Choroid plexus epithelial cell (primary cell): Measurements from ENCODE around the gene THAP12.
A peak's percentile ranks its signal among the peaks of the same experiment; 100 is the strongest.

Source experiments
- DNase-seq: peaks from one replicate; pipeline ENCODE4 v3.0.0-alpha.2; 2010; ENCODE audit warnings: low read depth
- H3K4me3 ChIP-seq: 2 replicates; pipeline ENCODE4 v1.5.1; 2011; ENCODE audit warnings: low read depth, mild to moderate bottlenecking, control low read depth, low read length, moderate library complexity
- CTCF ChIP-seq: conservative IDR thresholded peaks from 2 replicates; pipeline ENCODE4 v1.5.1; 2011; ENCODE audit warnings: low read depth, mild to moderate bottlenecking, control low read depth, inconsistent platforms, low read length, moderate library complexity

Gene THAP12

GRCh38 chr11:76337469-76337868 is 43.5 kb downstream of the THAP12 start:
- H3K4me3 ChIP-seq: no peak overlapping the region
- TF ChIP-seq CTCF: no peak
- DNase-seq: no peak

GRCh38 chr11:76336597-76336996 is 44.3 kb downstream of the THAP12 start:
- H3K4me3 ChIP-seq: no peak overlapping the region
- TF ChIP-seq CTCF: no peak
- DNase-seq: no peak

DNA sequence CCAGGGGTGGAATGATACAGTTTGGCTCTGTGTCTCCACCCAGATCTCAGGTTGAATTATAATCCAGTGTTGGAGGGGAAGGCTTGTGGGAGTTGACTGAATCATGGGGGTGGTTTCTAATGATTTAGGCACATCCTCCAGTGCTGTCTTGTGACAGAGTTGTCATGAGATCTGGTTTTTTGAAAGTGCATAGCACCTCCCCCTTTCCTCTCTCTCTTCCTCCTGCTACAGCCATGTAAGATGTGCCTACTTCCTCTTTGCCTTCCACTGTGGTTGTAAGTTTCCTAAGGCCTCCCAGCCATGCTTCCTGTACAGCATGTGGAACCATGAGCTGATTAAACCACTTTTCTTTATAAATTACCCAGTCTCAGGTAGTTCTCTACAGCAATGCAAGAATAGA is 45.1 kb downstream of the THAP12 start:
- TF ChIP-seq CTCF: no peak
- DNase-seq: no peak
- H3K4me3 ChIP-seq: no peak overlapping the region

GRCh38 chr11:76334826-76335389 is 46.0 kb downstream of the THAP12 start:
- TF ChIP-seq CTCF: no peak
- H3K4me3 ChIP-seq: no peak overlapping the region
- no peak for DNase-seq

DNA sequence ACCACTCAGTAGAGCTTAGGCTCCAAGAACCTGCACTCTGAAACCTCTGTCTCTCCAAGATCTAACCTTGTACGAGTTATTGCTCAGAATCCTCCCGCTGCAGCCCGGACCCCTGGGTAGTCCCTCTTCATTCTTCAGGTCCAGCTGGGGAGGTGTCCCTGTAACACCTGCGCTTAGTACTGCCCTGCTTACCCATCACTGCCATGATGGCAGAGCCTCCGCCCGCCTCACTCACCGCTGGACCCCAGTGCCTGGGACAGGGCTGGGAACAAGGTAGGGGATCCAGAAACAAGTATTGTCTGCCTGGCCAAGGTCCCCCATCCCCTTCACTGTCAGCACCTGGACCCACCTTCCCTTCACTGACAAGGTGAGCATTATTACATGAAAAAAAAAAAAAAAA is 50.3 kb downstream of the THAP12 start:
- TF ChIP-seq CTCF: no peak
- no peak for DNase-seq
- no peak overlapping the region for H3K4me3 ChIP-seq

DNA sequence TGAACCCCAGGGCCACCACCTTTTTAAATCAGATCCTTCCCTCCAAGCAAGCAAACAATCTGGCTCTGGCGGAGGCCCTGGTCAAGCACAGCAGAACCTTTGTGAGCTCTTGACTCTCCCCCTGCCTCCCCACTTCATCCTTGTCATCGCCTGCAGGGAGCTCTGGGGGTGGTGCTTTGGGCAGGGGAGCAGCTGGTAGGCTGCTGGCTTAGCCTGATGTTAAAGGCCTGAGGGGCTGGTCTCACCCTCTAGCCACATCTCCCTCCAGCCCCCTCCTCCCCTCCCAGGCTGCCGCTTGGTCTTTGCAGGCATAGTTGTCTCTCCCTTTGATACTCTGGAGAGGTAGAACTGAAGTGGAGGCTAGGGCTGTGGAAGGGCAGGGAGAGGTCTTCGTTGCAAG is 50.9 kb downstream of the THAP12 start:
- TF ChIP-seq CTCF: no peak
- H3K4me3 ChIP-seq: no peak overlapping the region
- peak; percentile 11 for DNase-seq

DNA sequence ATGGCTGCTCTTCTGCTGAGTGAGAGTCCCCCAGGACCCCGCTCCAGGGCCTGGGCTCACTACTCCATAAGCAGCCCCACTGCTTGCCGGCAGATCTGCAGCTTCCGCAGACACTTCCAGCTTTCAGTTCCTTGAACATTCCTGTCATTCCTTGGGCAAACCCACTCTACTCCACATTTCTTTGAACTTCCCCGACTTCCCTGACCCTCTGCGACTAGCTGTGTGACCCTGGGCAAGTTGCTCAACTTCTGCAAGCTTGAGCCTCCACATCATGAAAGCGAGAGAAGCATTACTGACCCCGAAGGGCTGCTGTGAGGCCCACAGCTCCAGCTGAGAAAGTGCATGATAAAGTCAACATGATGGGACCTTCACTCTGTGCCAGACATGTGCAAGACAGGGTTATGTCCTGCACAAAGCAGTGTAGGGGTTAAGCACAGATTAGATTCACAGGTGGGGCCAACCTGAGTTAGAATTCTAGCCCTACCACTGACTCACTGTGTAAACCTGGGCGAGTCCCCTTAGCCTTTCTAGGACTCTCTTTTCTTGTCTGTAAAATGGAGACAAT is 51.8 kb downstream of the THAP12 start:
- H3K4me3 ChIP-seq: no peak overlapping the region
- TF ChIP-seq CTCF: no peak
- peak; percentile 83 for DNase-seq
